ENCODE data around the gene LRRC36.

DNA sequence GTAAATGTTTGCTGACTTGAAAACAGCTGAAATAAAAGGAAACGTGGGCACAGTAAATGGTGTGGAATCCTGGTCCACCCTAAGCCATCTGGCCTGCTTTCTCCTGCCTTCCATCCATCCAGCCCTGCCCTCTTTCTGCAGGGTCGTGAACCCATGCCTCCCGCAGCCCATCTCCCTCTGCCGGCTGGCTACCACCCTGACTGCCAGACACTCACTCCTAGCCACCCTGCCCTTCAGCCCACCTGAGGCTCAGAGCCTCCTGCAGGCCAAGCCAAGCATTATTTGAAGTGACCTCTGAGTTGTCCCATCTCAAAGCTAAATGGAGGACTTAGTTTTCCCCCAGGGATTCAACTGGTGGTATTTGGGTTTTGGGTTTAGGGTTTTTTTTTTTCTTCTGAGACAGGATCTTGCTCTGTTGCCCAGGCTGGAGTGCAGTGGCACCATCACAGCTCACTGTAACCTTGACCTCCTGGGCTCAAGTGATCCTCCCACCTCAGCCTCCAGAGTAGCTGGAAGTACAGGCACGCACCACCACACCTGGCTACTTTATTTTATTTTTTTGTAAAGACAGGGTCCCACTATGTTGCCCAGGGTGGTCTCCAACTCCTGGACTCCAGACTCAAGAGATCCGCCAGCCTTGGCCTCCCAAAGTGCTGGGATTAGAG, 81.3 kb downstream of the LRRC36 start:
- TF ChIP-seq, protein P1, sequence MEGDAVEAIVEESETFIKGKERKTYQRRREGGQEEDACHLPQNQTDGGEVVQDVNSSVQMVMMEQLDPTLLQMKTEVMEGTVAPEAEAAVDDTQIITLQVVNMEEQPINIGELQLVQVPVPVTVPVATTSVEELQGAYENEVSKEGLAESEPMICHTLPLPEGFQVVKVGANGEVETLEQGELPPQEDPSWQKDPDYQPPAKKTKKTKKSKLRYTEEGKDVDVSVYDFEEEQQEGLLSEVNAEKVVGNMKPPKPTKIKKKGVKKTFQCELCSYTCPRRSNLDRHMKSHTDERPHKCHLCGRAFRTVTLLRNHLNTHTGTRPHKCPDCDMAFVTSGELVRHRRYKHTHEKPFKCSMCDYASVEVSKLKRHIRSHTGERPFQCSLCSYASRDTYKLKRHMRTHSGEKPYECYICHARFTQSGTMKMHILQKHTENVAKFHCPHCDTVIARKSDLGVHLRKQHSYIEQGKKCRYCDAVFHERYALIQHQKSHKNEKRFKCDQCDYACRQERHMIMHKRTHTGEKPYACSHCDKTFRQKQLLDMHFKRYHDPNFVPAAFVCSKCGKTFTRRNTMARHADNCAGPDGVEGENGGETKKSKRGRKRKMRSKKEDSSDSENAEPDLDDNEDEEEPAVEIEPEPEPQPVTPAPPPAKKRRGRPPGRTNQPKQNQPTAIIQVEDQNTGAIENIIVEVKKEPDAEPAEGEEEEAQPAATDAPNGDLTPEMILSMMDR (IDR thresholded peaks at IDR 0.05 in 8 of 11, conservative IDR thresholded peaks at IDR 0.05 in 3 of 11): no peak
- TF ChIP-seq POLR2A (IDR thresholded peaks at IDR 0.05): no peak
- no peak for TF ChIP-seq POLR2AphosphoS5 (IDR thresholded peaks at IDR 0.05)
